DMS 273 treated with DMSO at 0.1 percent for 48 hours (cell line): ENCODE results near the gene CPNE5.
A peak's percentile ranks its signal among the peaks of the same experiment; 100 is the strongest.

Source experiments
- DNase-seq: peaks from one replicate; lab custom pipeline; 2025; lab: John Stamatoyannopoulos, UW

The CPNE5 gene

GRCh38 chr6:36838896-36839748 is at the start of gene CPNE5:
Gene CPNE5 (minus strand): TSS chr6:36839444. CDS start chr6:36839377, 67 bp downstream.
- no peak for DNase-seq

GRCh38 chr6:36888115-36888643 is 48.9 kb upstream of the CPNE5 start:
- DNase-seq: no peak

- DNase-seq: no peak
Observed at GRCh38 chr6:36886950-36887618, 47.8 kb upstream of the CPNE5 start.

- peak; percentile 97 for DNase-seq
Observed at GRCh38 chr6:36885461-36886401, 46.5 kb upstream of the CPNE5 start, which contains the start of gene C6orf89. Gene C6orf89 (plus strand): TSS chr6:36885952. CDS start chr6:36899445, 13,493 bp downstream.

- DNase-seq: no peak
Observed at GRCh38 chr6:36884610-36885009, 45.4 kb upstream of the CPNE5 start.

- no peak for DNase-seq
Observed at GRCh38 chr6:36875250-36875633, 36.0 kb upstream of the CPNE5 start.

GRCh38 chr6:36874443-36875249 is 35.4 kb upstream of the CPNE5 start, which contains the start of gene PPIL1:
Gene PPIL1 (minus strand): TSS chr6:36874803. CDS start chr6:36874772, 31 bp downstream.
- peak; percentile 96 for DNase-seq

- no peak for DNase-seq
Observed at GRCh38 chr6:36873612-36874442, 34.6 kb upstream of the CPNE5 start.

- no peak for DNase-seq
Observed at GRCh38 chr6:36873115-36873514, 33.9 kb upstream of the CPNE5 start.

GRCh38 chr6:36871686-36872085 is 32.4 kb upstream of the CPNE5 start:
- DNase-seq: no peak

- DNase-seq: no peak
Observed at GRCh38 chr6:36867471-36868224, 28.4 kb upstream of the CPNE5 start.

- no peak for DNase-seq
Observed at GRCh38 chr6:36865835-36866234, 26.6 kb upstream of the CPNE5 start.

- no peak for DNase-seq
Observed at GRCh38 chr6:36863670-36864540, 24.7 kb upstream of the CPNE5 start.

GRCh38 chr6:36862848-36863382 is 23.7 kb upstream of the CPNE5 start:
- no peak for DNase-seq

- no peak for DNase-seq
Observed at GRCh38 chr6:36862164-36862847, 23.1 kb upstream of the CPNE5 start.

GRCh38 chr6:36860126-36860525 is 20.9 kb upstream of the CPNE5 start:
- no peak for DNase-seq

GRCh38 chr6:36858407-36858981 is 19.2 kb upstream of the CPNE5 start:
- no peak for DNase-seq
